Esophagus (tissue), 2 donors: ENCODE results near the gene TAF4B. TPM values are rescaled to one million over a fixed set of nuclear protein-coding genes. Genes with fewer than 3 reads are reported as not detected.
"Not testable (repeated sequence)": the region's sequence is repeated elsewhere in the genome, so short reads cannot be mapped to it uniquely, and the experiment has no call there.

Experiments used
- H3K27ac ChIP-seq, 2 donors: one replicate each; pipeline ENCODE4 v1.5.1; 2013; ENCODE audit warnings: low read depth in 2 of 2, mild to moderate bottlenecking in 2 of 2, inconsistent platforms in 1 of 2, low read length in 1 of 2, moderate library complexity in 1 of 2
- H3K27me3 ChIP-seq, 2 donors: one replicate each; pipeline ENCODE4 v1.6.1; 2013; ENCODE audit warnings: low read length in 2 of 2, control low read depth in 1 of 2, mild to moderate bottlenecking in 1 of 2; ENCODE audit not compliant: insufficient read depth in 2 of 2, control insufficient read depth in 1 of 2
- H3K36me3 ChIP-seq, 2 donors: one replicate each; pipeline ENCODE4 v1.6.1; 2013; ENCODE audit warnings: low read length in 1 of 2; ENCODE audit not compliant: control insufficient read depth in 2 of 2, insufficient read depth in 2 of 2
- H3K4me1 ChIP-seq, 2 donors: one replicate each; pipeline ENCODE4 v1.6.1; 2013; ENCODE audit warnings: low read length in 1 of 2; ENCODE audit not compliant: control insufficient read depth in 2 of 2, insufficient read depth in 2 of 2
- H3K4me3 ChIP-seq, 2 donors: one replicate each; pipeline ENCODE4 v1.5.1; 2013; ENCODE audit warnings: low read length in 2 of 2, mild to moderate bottlenecking in 2 of 2, low read depth in 1 of 2, moderate library complexity in 1 of 2
- H3K9me3 ChIP-seq, 2 donors: one replicate each; pipeline ENCODE4 v1.6.1; 2013; ENCODE audit warnings: mild to moderate bottlenecking in 2 of 2, low read depth in 1 of 2, low read length in 1 of 2, moderate library complexity in 1 of 2; ENCODE audit not compliant: control insufficient read depth in 2 of 2, insufficient read depth in 1 of 2
- WGBS, 2 donors: extraction: QIAGEN DNeasy Blood & Tissue Kit; methylation state at CpG; one replicate each; pipeline ENCODE4 v1.1.7; 2013; 5-methylcytosine and 5-hydroxymethylcytosine counted together
- polyA plus RNA-seq, 2 donors: library from polyadenylated mRNA; stranded (reverse); fragments of 200-250 nt; gene quantifications; one replicate each; pipeline ENCODE4 v1.2.3, GENCODE V29; 2013
- donor health status: healthy with polysubstance abuse.
- donor health status: Bipolar disorder and iron deficiency.

TAF4B gene
- polyA plus RNA-seq, 2 donors: 1.8 to 2.0 TPM

- no peak overlapping the region for H3K4me3 ChIP-seq
- H3K27ac ChIP-seq: no peak overlapping the region
- WGBS, 2 donors: 54 to 65% methylated on average over 4 of the region's 4 CpGs
- H3K27me3 ChIP-seq: no peaks in the 10 kb centered on the region
- no peaks in the 10 kb centered on the region for H3K4me1 ChIP-seq
- H3K36me3 ChIP-seq: no peaks in the 10 kb centered on the region
- no peaks in the 10 kb centered on the region for H3K9me3 ChIP-seq
Measured at GRCh38 chr18:26424428-26425147, 198.3 kb downstream of the TAF4B start.

GRCh38 chr18:26425148-26425531 is 198.9 kb downstream of the TAF4B start:
- no peaks in the 10 kb centered on the region for H3K27me3 ChIP-seq
- no peak overlapping the region for H3K27ac ChIP-seq
- H3K9me3 ChIP-seq: no peaks in the 10 kb centered on the region
- WGBS, 2 donors: 81 to 82% methylated on average over 5 of the region's 5 CpGs
- H3K36me3 ChIP-seq: no peaks in the 10 kb centered on the region
- H3K4me3 ChIP-seq: no peak overlapping the region
- no peaks in the 10 kb centered on the region for H3K4me1 ChIP-seq

- Histone ChIP-seq H3K4me3 (no peak overlapping the region), H3K27me3 (no peaks in the 10 kb centered on the region), H3K4me1 (no peaks in the 10 kb centered on the region), H3K36me3 (no peaks in the 10 kb centered on the region), H3K9me3 (no peaks in the 10 kb centered on the region), H3K27ac (no peak overlapping the region)
- 38 to 51% methylated on average over 5 of the region's 5 CpGs for WGBS, 2 donors
Measured at GRCh38 chr18:26429535-26430226, 203.4 kb downstream of the TAF4B start.

GRCh38 chr18:26432651-26433424 is 206.6 kb downstream of the TAF4B start:
- Histone ChIP-seq H3K9me3 (no peaks in the 10 kb centered on the region), H3K27me3 (no peaks in the 10 kb centered on the region), H3K4me1 (peaks cover 0 to 2% of the 10 kb centered on the region in 2 donors), H3K4me3 (no peak overlapping the region), H3K27ac (no peak overlapping the region), H3K36me3 (no peaks in the 10 kb centered on the region)
- 74 to 85% methylated on average over 5 of the region's 5 CpGs for WGBS, 2 donors

- H3K27me3 ChIP-seq: no peaks in the 10 kb centered on the region
- H3K36me3 ChIP-seq: no peaks in the 10 kb centered on the region
- peaks cover 0 to 2% of the 10 kb centered on the region in 2 donors for H3K4me1 ChIP-seq
- no peak overlapping the region for H3K27ac ChIP-seq
- 62 to 87% methylated on average over 2 of the region's 2 CpGs for WGBS, 2 donors
- H3K9me3 ChIP-seq: no peaks in the 10 kb centered on the region
- H3K4me3 ChIP-seq: no peak overlapping the region
Measured at GRCh38 chr18:26434887-26435286, 208.6 kb downstream of the TAF4B start.

- WGBS, 2 donors: 85 to 88% methylated on average over 8 of the region's 8 CpGs
- Histone ChIP-seq H3K4me1 (peaks cover 2% of the 10 kb centered on the region in 2 donors), H3K36me3 (no peaks in the 10 kb centered on the region), H3K4me3 (no peak overlapping the region), H3K27ac (no peak overlapping the region), H3K27me3 (no peaks in the 10 kb centered on the region), H3K9me3 (no peaks in the 10 kb centered on the region)
Measured at GRCh38 chr18:26435415-26436095, 209.3 kb downstream of the TAF4B start.

- Histone ChIP-seq H3K36me3 (no peaks in the 10 kb centered on the region), H3K4me1 (peaks cover 2% of the 10 kb centered on the region in 2 donors), H3K4me3 (no peak overlapping the region), H3K27me3 (no peaks in the 10 kb centered on the region), H3K27ac (no peak overlapping the region), H3K9me3 (no peaks in the 10 kb centered on the region)
- 65 to 71% methylated on average over 11 of the region's 11 CpGs for WGBS, 2 donors
Measured at GRCh38 chr18:26436176-26437051, 210.2 kb downstream of the TAF4B start.

- H3K9me3 ChIP-seq, H3K4me3 ChIP-seq, H3K36me3 ChIP-seq, H3K27me3 ChIP-seq, H3K4me1 ChIP-seq, H3K27ac ChIP-seq: not testable (repeated sequence)
- 87 to 96% methylated on average over 3 of the region's 3 CpGs for WGBS, 2 donors
Measured at GRCh38 chr18:26437634-26438033, 211.4 kb downstream of the TAF4B start.
